GM12878 (cell line): ENCODE data around the gene KDM6B. TPM values are rescaled to one million over a fixed set of nuclear protein-coding genes. Genes with fewer than 3 reads are reported as not detected.

Experiments
- ATAC-seq: fragments of 200-7000 bp; cut with Tn5 transposase; 3 replicates; pipeline ENCODE4 v1.9.1; 2020; ENCODE audit warnings: mild to moderate bottlenecking, moderate library complexity
- BruUV-seq: library from RNA; stranded (reverse); fragments of 400-500 nt; replicated peaks from 2 replicates; lab custom pipeline; 2021; lab: Mats Ljungman, UMichigan
- CTCF ChIA-PET: fragments of 300-600 bp; sonication (Branson Sonifier 250); formaldehyde crosslinking; extraction: SDS; loops from one replicate; lab custom pipeline; 2021; ENCODE audit warnings: inconsistent platforms; lab: Yijun Ruan, JAX
- POLR2A ChIA-PET: fragments of 350-600 bp; formaldehyde crosslinking; extraction: SDS; loops from one replicate; lab custom pipeline; 2021; ENCODE audit warnings: inconsistent platforms; lab: Charles Lee
- RAD21 ChIA-PET: fragments of 300-600 bp; sonication (Branson Sonifier 250); formaldehyde crosslinking; loops from one replicate; lab custom pipeline; 2023; ENCODE audit warnings: antibody characterized with exemption; ENCODE audit not compliant: unreplicated experiment; lab: Charles Lee
- SMC1A ChIA-PET: fragments of 300-600 bp; sonication (Branson Sonifier 250); formaldehyde crosslinking; loops from one replicate; lab custom pipeline; 2023; ENCODE audit not compliant: unreplicated experiment, uncharacterized antibody; lab: Charles Lee
- DNase-seq: peaks from one replicate; pipeline ENCODE4 v3.0.0-alpha.2; 2011; ENCODE audit warnings: low read depth, low spot score
- FAIRE-seq: peaks from 3 replicates; lab custom pipeline; 2011; peaks lifted over from hg19 to GRCh38; lab: Jason Lieb, UNC
- H2AFZ ChIP-seq: 2 replicates; pipeline ENCODE4 v1.6.0; 2011; ENCODE audit warnings: low read depth, low read length, control low read depth; ENCODE audit not compliant: control insufficient read depth
- H3K27ac ChIP-seq: 2 replicates; pipeline ENCODE4 v1.5.1; 2011; ENCODE audit warnings: control low read depth; ENCODE audit not compliant: control insufficient read depth, insufficient read depth
- H3K27me3 ChIP-seq, 2 experiments: replicated peaks in 1 of 2; 2 replicates each; pipeline versions ENCODE4 v1.6.0 to v1.6.1; 2011; ENCODE audit warnings: low read length in 1 of 2; ENCODE audit not compliant: control insufficient read depth in 2 of 2, insufficient read depth in 2 of 2
- H3K36me3 ChIP-seq, 2 experiments: 2 replicates each; pipeline ENCODE4 v1.5.1; 2011; ENCODE audit warnings: low read length in 1 of 2; ENCODE audit not compliant: control insufficient read depth in 2 of 2, insufficient read depth in 2 of 2
- H3K4me1 ChIP-seq: 2 replicates; pipeline ENCODE4 v1.6.1; 2011; ENCODE audit warnings: mild to moderate bottlenecking, low read length, moderate library complexity, mixed read lengths; ENCODE audit not compliant: control insufficient read depth, insufficient read depth
- H3K4me2 ChIP-seq: 2 replicates; pipeline ENCODE4 v1.6.0; 2011; ENCODE audit warnings: control low read depth; ENCODE audit not compliant: control insufficient read depth, insufficient read depth
- H3K4me3 ChIP-seq: fragments of 200-600 bp; sonication (generic); 2 replicates; pipeline ENCODE4 v1.5.1; 2016
- H3K79me2 ChIP-seq: 2 replicates; pipeline ENCODE4 v1.6.0; 2011; ENCODE audit warnings: low read length; ENCODE audit not compliant: control insufficient read depth, insufficient read depth
- H3K9ac ChIP-seq: 2 replicates; pipeline ENCODE4 v1.8.0; 2011; ENCODE audit warnings: low read length, control low read depth, mixed read lengths; ENCODE audit not compliant: control insufficient read depth, insufficient read depth
- H3K9me3 ChIP-seq: replicated peaks from 3 replicates; pipeline ENCODE4 v1.5.1; 2011; ENCODE audit warnings: mild to moderate bottlenecking, low read length; ENCODE audit not compliant: control insufficient read depth, insufficient read depth
- H4K20me1 ChIP-seq: 2 replicates; pipeline ENCODE4 v1.6.0; 2011; ENCODE audit not compliant: control insufficient read depth, insufficient read depth
- ASH2L ChIP-seq: fragments of 300-600, 200-600 bp; sonication (generic); IDR thresholded peaks from 2 replicates; pipeline ENCODE4 v1.6.1; 2017; ENCODE audit warnings: low read depth, mild to moderate bottlenecking, borderline replicate concordance
- BMI1 ChIP-seq: fragments of 450-650 bp; IDR thresholded peaks from 2 replicates; pipeline ENCODE4 v1.6.1; 2016; ENCODE audit warnings: mild to moderate bottlenecking, moderate library complexity, borderline replicate concordance
- CEBPB ChIP-seq, 2 experiments: fragments of 150-350 bp in 1 of 2; IDR thresholded peaks; 2 replicates each; pipeline ENCODE4 v1.6.1; 2012 to 2014; ENCODE audit warnings: low read depth in 2 of 2, low read length in 2 of 2, borderline replicate concordance in 1 of 2, inconsistent platforms in 1 of 2
- E2F4 ChIP-seq: IDR thresholded peaks from 2 replicates; pipeline ENCODE4 v1.6.1; 2012; ENCODE audit warnings: low read depth, low read length, improper control_type of control experiment
- EED ChIP-seq: sonication (generic); IDR thresholded peaks from 2 replicates; pipeline ENCODE4 v1.6.1; 2016; ENCODE audit warnings: antibody characterized with exemption, low read depth
- GATAD2B ChIP-seq: fragments of 450-650 bp; conservative IDR thresholded peaks from 2 replicates; pipeline ENCODE4 v1.6.1; 2017; ENCODE audit warnings: low read depth, mild to moderate bottlenecking, moderate library complexity
- HCFC1 ChIP-seq: fragments of 150-350 bp; IDR thresholded peaks from 2 replicates; pipeline ENCODE4 v1.6.1; 2014; ENCODE audit warnings: low read length
- HDAC2 ChIP-seq: fragments of 200-600 bp; sonication (generic); IDR thresholded peaks from 2 replicates; pipeline ENCODE4 v1.6.1; 2017
- HDGF ChIP-seq: fragments of 450-650 bp; IDR thresholded peaks from 2 replicates; pipeline ENCODE4 v1.6.1; 2016; ENCODE audit warnings: antibody characterized with exemption
- POLR2AphosphoS5 ChIP-seq: IDR thresholded peaks from 2 replicates; pipeline ENCODE4 v1.6.1; 2011; ENCODE audit warnings: mild to moderate bottlenecking, low read length, inconsistent platforms
- RAD21 ChIP-seq: IDR thresholded peaks from 2 replicates; pipeline ENCODE4 v1.6.1; 2011; ENCODE audit warnings: mild to moderate bottlenecking, low read depth, low read length, moderate library complexity; ENCODE audit not compliant: insufficient read depth
- RB1 ChIP-seq: fragments of 450-650 bp; formaldehyde crosslinking; IDR thresholded peaks from 2 replicates; pipeline ENCODE4 v1.6.1; 2017; ENCODE audit warnings: mild to moderate bottlenecking, borderline replicate concordance
- RBBP5 ChIP-seq: fragments of 200-600 bp; sonication (generic); conservative IDR thresholded peaks from 2 replicates; pipeline ENCODE4 v1.6.1; 2016
- SIX5 ChIP-seq: IDR thresholded peaks from 2 replicates; pipeline ENCODE4 v1.6.1; 2011; ENCODE audit warnings: mild to moderate bottlenecking, low read depth, low read length, moderate library complexity; ENCODE audit not compliant: severe bottlenecking
- SPI1 ChIP-seq: IDR thresholded peaks from 2 replicates; pipeline ENCODE4 v1.6.1; 2011; ENCODE audit warnings: low read depth, mild to moderate bottlenecking, low read length, moderate library complexity, borderline replicate concordance; ENCODE audit not compliant: insufficient read depth
- SUPT20H ChIP-seq: IDR thresholded peaks from 2 replicates; pipeline ENCODE4 v1.6.1; 2011; ENCODE audit warnings: low read depth, mild to moderate bottlenecking, low read length, moderate library complexity, borderline replicate concordance; ENCODE audit not compliant: control insufficient read depth
- YY1 ChIP-seq: IDR thresholded peaks from 2 replicates; pipeline ENCODE4 v1.6.1; 2011; ENCODE audit warnings: low read depth, mild to moderate bottlenecking, low read length
- ZNF274 ChIP-seq: IDR thresholded peaks from one replicate; pipeline ENCODE4 v1.8.0; 2011; ENCODE audit not compliant: insufficient read length, insufficient read depth
- WGBS: methylation state at CpG from one replicate; pipeline ENCODE4 v1.1.6; 2016; ENCODE audit warnings: low lambda C conversion rate; ENCODE audit not compliant: insufficient replicate concordance, insufficient coverage; ENCODE audit errors: missing lambda C conversion rate; 5-methylcytosine and 5-hydroxymethylcytosine counted together
- in situ Hi-C: fragments of 300-500 bp; cut with MboI; formaldehyde crosslinking; loops from 9 replicates; pipeline ENCODE4 v1.14.3; 2018; ENCODE audit warnings: mixed read lengths
- intact Hi-C: fragments of 100-400 bp; cut with micrococcal nuclease; formaldehyde crosslinking; loops from one replicate; pipeline ENCODE4 v1.14.2; 2022; ENCODE audit not compliant: unreplicated experiment
- polyA plus RNA-seq, 11 experiments: library from polyadenylated mRNA; depleted of rRNA in 4 of 11; unstranded in 6 of 11; stranded (reverse) in 5 of 11; fragments of >200 nt; fragmentation: Nextera tagmentation in 4 of 11; fragmentation: Illumina TruSeq in 1 of 11; extraction: Ambion mirVana in 4 of 11; extraction: Trizol in 1 of 11; gene quantifications; 1 replicate in 1 of 11; 2 replicates in 10 of 11; pipeline versions ENCODE4 v1.2.1 to v1.2.3, GENCODE V29; 2011 to 2016; ENCODE audit warnings: inconsistent platforms in 2 of 11, missing spikeins in 2 of 11, low read depth in 1 of 11
- total RNA-seq, 4 experiments: library from RNA; depleted of rRNA in 3 of 4; stranded (reverse); fragments of >200 nt in 3 of 4; fragmentation: Illumina TruSeq in 1 of 4; extraction: Trizol in 1 of 4; gene quantifications; 2 replicates each; pipeline versions ENCODE4 v1.2.1 to v1.2.3, GENCODE V29; 2013 to 2021

Gene KDM6B
- total and polyA plus RNA-seq, 10 of the 15 experiments (the other 5 are each of a cell fraction or from before 2014, with no cell fraction given), result 0.05 to 33.5 (median 2.3) TPM

- in situ Hi-C loops, result no loop called here
- ChIA-PET POLR2A (no interaction called here), RAD21 (no interaction called here)
- TF ChIP-seq RB1 (no peak), RBBP5 (no peak), RAD21 (no peak), ZNF274 (no peak), POLR2AphosphoS5 (no peak), GATAD2B (no peak), HDGF (no peak)
- TF ChIP-seq, all 136 proteins: peak for 0
- 25% methylated on average over 9 of the region's 9 CpGs for whole genome bisulfite sequencing
- Histone ChIP-seq H3K4me3 (no peak overlapping the region), H4K20me1 (no peaks in the 10 kb centered on the region), H3K4me1 (no peaks in the 10 kb centered on the region), H3K79me2 (no peaks in the 10 kb centered on the region), H3K27ac (no peak overlapping the region), H3K9ac (no peak overlapping the region), H3K27me3 (peaks cover 0 to 2% of the 10 kb centered on the region in 2 experiments; a peak in 2 of 4 replicates), H3K9me3 (no peaks in the 10 kb centered on the region), H2AFZ (no peak overlapping the region), H3K36me3 (no peaks in the 10 kb centered on the region), H3K4me2 (no peak overlapping the region)
- FAIRE-seq (no peak), DNase-seq (no peak), ATAC-seq (no peak)
- CTCF ChIA-PET, result interaction anchor here (1.1 to 1.6 kb wide), 2 partner anchors 47 to 74 kb away, joined by 3 to 6 read pairs; no protein-coding TSS in a partner anchor
- intact Hi-C loops, result no loop called here
- BruUV-seq, result no TSS peak
- SMC1A ChIA-PET, result no interaction called here
These were observed 16.4 kb upstream of the KDM6B start for GRCh38 chr17:7817643-7817964.

GRCh38 chr17:7818026-7818425 is 16.0 kb upstream of the KDM6B start:
- ChIA-PET POLR2A (no interaction called here), CTCF (interaction anchor here (1.0 to 1.6 kb wide), 2 partner anchors 74 to 172 kb away, joined by 5 to 6 read pairs; no protein-coding TSS in a partner anchor), SMC1A (interaction anchor here (0.9 kb wide), 1 partner anchor 26 kb away, joined by 3 read pairs; no protein-coding TSS in a partner anchor), RAD21 (interaction anchor here (1.9 kb wide), 1 partner anchor 15 kb away, joined by 5 read pairs; the partner anchor contains the start of gene KDM6B)
- DNase-seq (no peak), ATAC-seq (no peak), FAIRE-seq (no peak)
- 21% methylated on average over 10 of the region's 10 CpGs for WGBS
- Histone ChIP-seq H3K36me3 (no peaks in the 10 kb centered on the region), H3K4me2 (no peak overlapping the region), H2AFZ (no peak overlapping the region), H3K4me1 (no peaks in the 10 kb centered on the region), H4K20me1 (no peaks in the 10 kb centered on the region), H3K79me2 (no peaks in the 10 kb centered on the region), H3K4me3 (no peak overlapping the region), H3K27ac (no peak overlapping the region), H3K9ac (no peak overlapping the region), H3K27me3 (peaks cover 0 to 2% of the 10 kb centered on the region in 2 experiments; a peak in 2 of 4 replicates), H3K9me3 (no peaks in the 10 kb centered on the region)
- in situ Hi-C loops, result no loop called here
- BruUV-seq, result no TSS peak
- TF ChIP-seq EED (no peak), SIX5 (no peak), E2F4 (no peak), YY1 (no peak), BMI1 (no peak), HCFC1 (no peak), SPI1 (no peak), ASH2L (no peak), CEBPB (IDR thresholded peaks at IDR 0.05; ENCODE audit: borderline replicate concordance in 1 of 2, low read depth in 2 of 2, low read length in 2 of 2) (no peak), SUPT20H (no peak), HDAC2 (no peak)
- intact Hi-C loops, result no loop called here
